ENCODE measurements around the gene CCL28. TPM values are rescaled to one million over a fixed set of nuclear protein-coding genes. Genes with fewer than 3 reads are reported as not detected.

Gene CCL28
- total RNA-seq, 1 experiment from 2014 or later = 1.4 TPM

DNA sequence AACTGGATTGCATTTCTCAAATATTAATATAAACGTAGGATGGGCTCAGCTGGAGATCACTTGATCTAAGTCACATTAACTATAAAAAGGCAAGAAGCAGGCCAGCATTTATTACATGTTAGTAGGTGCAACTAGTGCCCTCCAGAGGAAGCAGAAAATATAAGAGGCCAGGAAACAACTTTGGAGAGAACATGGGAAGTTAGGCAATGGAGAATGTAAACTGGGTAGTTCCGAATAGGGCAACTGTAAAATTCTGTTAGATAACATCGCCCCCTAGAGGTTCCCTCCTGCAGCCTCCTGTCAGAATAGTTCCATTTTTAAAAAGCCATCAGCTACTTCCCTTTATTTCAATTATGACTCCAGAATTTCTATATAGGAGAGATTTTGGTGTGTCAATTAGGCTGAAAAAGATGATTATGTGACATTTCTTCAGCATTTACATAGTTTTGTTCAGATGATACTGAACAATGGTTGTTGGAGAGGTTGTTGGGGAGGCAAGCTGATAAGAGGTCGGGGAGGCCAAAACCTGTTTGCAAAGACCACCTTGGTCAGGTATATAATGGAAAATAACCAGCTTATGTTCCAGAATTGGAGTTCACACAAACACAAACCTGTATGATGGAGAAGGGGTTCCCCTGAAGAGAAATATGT lies 22.4 kb downstream of the CCL28 start:
- TF ChIP-seq ZNF232 (CRISPR knock-in tag; IDR thresholded peaks at IDR 0.05) (no peak), CTCF (IDR thresholded peaks at IDR 0.05) (peak; percentile 72)
- ATAC-seq (peak; percentile 98), DNase-seq (ENCODE audit: low spot score) (peak; percentile 39)
- Mint-ChIP-seq H3K9me3 (no peaks in the 10 kb centered on the region), H3K4me1 (no peaks in the 10 kb centered on the region), H3K36me3 (no peaks in the 10 kb centered on the region), H3K27ac (no peak overlapping the region), H3K4me3 (no peak overlapping the region), H3K27me3 (ENCODE audit: low read depth) (no peaks in the 10 kb centered on the region; the same call in 1 of the 2 replicates)
- CTCF ChIA-PET = interaction anchor here (0.6 to 2.0 kb wide), 36 partner anchors 8 to 481 kb away, joined by 3 to 31 read pairs (median 4); partner anchors contain the start of genes CCL28, HMGCS1, NIM1K and TMEM267
- POLR2A ChIA-PET = interaction anchor here (0.8 kb wide), 1 partner anchor 95 kb away, joined by 4 read pairs; no protein-coding TSS in a partner anchor

GRCh38 chr5:43386960-43387362 lies 25.2 kb downstream of the CCL28 start:
- no peaks in the 10 kb centered on the region for H3K4me1 Mint-ChIP-seq
- ATAC-seq = no peak
- H3K4me3 Mint-ChIP-seq = no peak overlapping the region
- no peaks in the 10 kb centered on the region for H3K9me3 Mint-ChIP-seq
- ChIA-PET CTCF (interaction anchor here (1.4 kb wide), 1 partner anchor 156 kb away, joined by 3 read pairs; no protein-coding TSS in a partner anchor), POLR2A (no interaction called here)
- DNase-seq (ENCODE audit: low spot score) = no peak
- H3K27ac Mint-ChIP-seq = no peak overlapping the region
- H3K36me3 Mint-ChIP-seq = no peaks in the 10 kb centered on the region
- no peaks in the 10 kb centered on the region; the same call in 1 of the 2 replicates for H3K27me3 Mint-ChIP-seq (ENCODE audit: low read depth)
- TF ChIP-seq CTCF (IDR thresholded peaks at IDR 0.05) (no peak), JAZF1 (CRISPR knock-in tag; IDR thresholded peaks at IDR 0.05) (no peak), NFYB (CRISPR knock-in tag; conservative IDR thresholded peaks at IDR 0.05; ENCODE audit: low read depth) (no peak), TEAD4 (CRISPR knock-in tag; IDR thresholded peaks at IDR 0.05) (no peak), FOXJ3 (CRISPR knock-in tag; IDR thresholded peaks at IDR 0.05; ENCODE audit: borderline replicate concordance) (no peak)
- TF ChIP-seq, protein P1, sequence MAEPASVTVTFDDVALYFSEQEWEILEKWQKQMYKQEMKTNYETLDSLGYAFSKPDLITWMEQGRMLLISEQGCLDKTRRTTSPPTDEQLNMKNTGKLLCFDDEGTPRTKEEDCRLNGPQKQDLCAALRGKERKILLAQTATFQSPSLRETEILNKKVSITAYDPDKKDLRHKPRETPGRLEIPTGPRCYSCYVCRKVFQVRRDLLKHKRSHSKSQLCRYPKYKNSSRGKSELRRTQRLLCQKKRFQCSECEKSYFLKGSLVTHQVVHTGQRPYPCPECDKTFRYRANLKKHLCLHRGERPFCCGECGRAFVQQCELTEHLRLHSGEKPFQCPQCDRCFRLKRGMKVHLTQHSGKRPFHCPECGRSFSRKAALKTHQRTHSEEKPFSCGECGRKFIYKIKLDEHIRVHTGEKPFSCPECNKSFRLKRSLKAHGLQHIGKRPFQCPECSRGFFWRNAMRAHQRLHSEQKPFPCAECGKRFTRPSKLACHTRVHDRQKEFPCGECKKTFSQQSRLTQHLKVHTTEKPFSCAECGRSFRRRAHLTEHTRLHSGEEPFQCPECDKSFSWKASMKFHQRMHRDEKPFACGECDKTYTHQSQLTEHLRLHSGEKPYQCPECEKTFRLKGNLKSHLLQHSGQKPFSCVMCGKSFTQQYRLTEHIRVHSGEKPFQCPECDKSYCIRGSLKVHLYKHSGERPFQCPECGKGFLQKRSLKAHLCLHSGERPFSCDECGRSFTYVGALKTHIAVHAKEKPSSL (CRISPR knock-in tag; conservative IDR thresholded peaks at IDR 0.05) = no peak
- TF ChIP-seq, protein P2, sequence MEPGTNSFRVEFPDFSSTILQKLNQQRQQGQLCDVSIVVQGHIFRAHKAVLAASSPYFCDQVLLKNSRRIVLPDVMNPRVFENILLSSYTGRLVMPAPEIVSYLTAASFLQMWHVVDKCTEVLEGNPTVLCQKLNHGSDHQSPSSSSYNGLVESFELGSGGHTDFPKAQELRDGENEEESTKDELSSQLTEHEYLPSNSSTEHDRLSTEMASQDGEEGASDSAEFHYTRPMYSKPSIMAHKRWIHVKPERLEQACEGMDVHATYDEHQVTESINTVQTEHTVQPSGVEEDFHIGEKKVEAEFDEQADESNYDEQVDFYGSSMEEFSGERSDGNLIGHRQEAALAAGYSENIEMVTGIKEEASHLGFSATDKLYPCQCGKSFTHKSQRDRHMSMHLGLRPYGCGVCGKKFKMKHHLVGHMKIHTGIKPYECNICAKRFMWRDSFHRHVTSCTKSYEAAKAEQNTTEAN (CRISPR knock-in tag; IDR thresholded peaks at IDR 0.05) = no peak

GRCh38 chr5:43376496-43377140 lies 35.6 kb downstream of the CCL28 start:
- CTCF ChIA-PET = no interaction called here
- H3K27me3 Mint-ChIP-seq (ENCODE audit: low read depth) = peaks cover 4% of the 10 kb centered on the region; the same call in 1 of the 2 replicates
- DNase-seq (ENCODE audit: low spot score) (no peak), ATAC-seq (no peak)
- POLR2A ChIA-PET = interaction anchor here (0.6 kb wide), 1 partner anchor 424 kb away, joined by 3 read pairs; no protein-coding TSS in a partner anchor
- H3K4me3 Mint-ChIP-seq = no peak overlapping the region
- H3K4me1 Mint-ChIP-seq = no peaks in the 10 kb centered on the region
- peaks cover 6% of the 10 kb centered on the region for H3K9me3 Mint-ChIP-seq
- H3K36me3 Mint-ChIP-seq = no peaks in the 10 kb centered on the region
- H3K27ac Mint-ChIP-seq = no peak overlapping the region
- TF ChIP-seq, protein P2 (CRISPR knock-in tag; IDR thresholded peaks at IDR 0.05) = no peak
- TF ChIP-seq, protein P3, sequence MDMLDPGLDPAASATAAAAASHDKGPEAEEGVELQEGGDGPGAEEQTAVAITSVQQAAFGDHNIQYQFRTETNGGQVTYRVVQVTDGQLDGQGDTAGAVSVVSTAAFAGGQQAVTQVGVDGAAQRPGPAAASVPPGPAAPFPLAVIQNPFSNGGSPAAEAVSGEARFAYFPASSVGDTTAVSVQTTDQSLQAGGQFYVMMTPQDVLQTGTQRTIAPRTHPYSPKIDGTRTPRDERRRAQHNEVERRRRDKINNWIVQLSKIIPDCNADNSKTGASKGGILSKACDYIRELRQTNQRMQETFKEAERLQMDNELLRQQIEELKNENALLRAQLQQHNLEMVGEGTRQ (CRISPR knock-in tag; IDR thresholded peaks at IDR 0.05) = no peak
- TF ChIP-seq GTF2I (CRISPR knock-in tag; conservative IDR thresholded peaks at IDR 0.05) = no peak
- TF ChIP-seq ESRRA (CRISPR knock-in tag; IDR thresholded peaks at IDR 0.05; ENCODE audit: borderline replicate concordance) = no peak
- TF ChIP-seq TP53 (CRISPR knock-in tag; IDR thresholded peaks at IDR 0.05) = no peak
- TF ChIP-seq CREB1 (CRISPR knock-in tag; IDR thresholded peaks at IDR 0.05) = no peak
- no peak for TF ChIP-seq JAZF1 (CRISPR knock-in tag; IDR thresholded peaks at IDR 0.05)
- TF ChIP-seq, protein P4, sequence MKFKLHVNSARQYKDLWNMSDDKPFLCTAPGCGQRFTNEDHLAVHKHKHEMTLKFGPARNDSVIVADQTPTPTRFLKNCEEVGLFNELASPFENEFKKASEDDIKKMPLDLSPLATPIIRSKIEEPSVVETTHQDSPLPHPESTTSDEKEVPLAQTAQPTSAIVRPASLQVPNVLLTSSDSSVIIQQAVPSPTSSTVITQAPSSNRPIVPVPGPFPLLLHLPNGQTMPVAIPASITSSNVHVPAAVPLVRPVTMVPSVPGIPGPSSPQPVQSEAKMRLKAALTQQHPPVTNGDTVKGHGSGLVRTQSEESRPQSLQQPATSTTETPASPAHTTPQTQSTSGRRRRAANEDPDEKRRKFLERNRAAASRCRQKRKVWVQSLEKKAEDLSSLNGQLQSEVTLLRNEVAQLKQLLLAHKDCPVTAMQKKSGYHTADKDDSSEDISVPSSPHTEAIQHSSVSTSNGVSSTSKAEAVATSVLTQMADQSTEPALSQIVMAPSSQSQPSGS (CRISPR knock-in tag; IDR thresholded peaks at IDR 0.05; ENCODE audit: borderline replicate concordance, low read depth) = no peak
- no peak for TF ChIP-seq RORB (CRISPR knock-in tag; IDR thresholded peaks at IDR 0.05)
- no peak for TF ChIP-seq ZNF219 (CRISPR knock-in tag; IDR thresholded peaks at IDR 0.05; ENCODE audit: borderline replicate concordance)
- no peak for TF ChIP-seq IRF2 (CRISPR knock-in tag; IDR thresholded peaks at IDR 0.05; ENCODE audit: borderline replicate concordance, low read depth)

Measured in WTC11 (cell line).